Heart right ventricle (tissue), 16 donors: Measurements from ENCODE around the gene MUC5B. TPM values are rescaled to one million over a fixed set of nuclear protein-coding genes. Genes with fewer than 3 reads are reported as not detected.

Source experiments
- ATAC-seq, 8 donors: fragments of 200-7000 bp; cut with Tn5 transposase; one replicate each; pipeline ENCODE4 v1.9.1; 2020; ENCODE audit warnings: mild to moderate bottlenecking in 8 of 8, moderate library complexity in 8 of 8, moderate number of reproducible peaks in 1 of 8
- DNase-seq, 2 donors: peaks; one replicate each; pipeline ENCODE4 v3.0.0-alpha.2; 2020
- H3K27ac ChIP-seq, 10 donors: fragments of 200-600 bp; sonication (generic) in 2 of 10; one replicate each; pipeline versions ENCODE4 v1.5.0 to v1.8.0; 2020 to 2022; ENCODE audit warnings: mild to moderate bottlenecking in 3 of 10
- H3K27me3 ChIP-seq, 7 donors: fragments of 200-600 bp; one replicate each; pipeline ENCODE4 v1.8.0; 2021 to 2022; ENCODE audit warnings: mild to moderate bottlenecking in 2 of 7
- H3K36me3 ChIP-seq, 9 donors: fragments of 200-600 bp; sonication (generic) in 1 of 9; one replicate each; pipeline versions ENCODE4 v1.5.0 to v1.8.0; 2020 to 2022; ENCODE audit warnings: mild to moderate bottlenecking in 2 of 9
- H3K4me1 ChIP-seq, 9 donors: fragments of 200-600 bp; sonication (generic) in 1 of 9; one replicate each; pipeline versions ENCODE4 v1.5.0 to v1.8.0; 2020 to 2022; ENCODE audit warnings: mild to moderate bottlenecking in 4 of 9
- H3K4me3 ChIP-seq, 10 donors: fragments of 200-600 bp; sonication (generic) in 2 of 10; one replicate each; pipeline versions ENCODE4 v1.5.0 to v1.8.0; 2020 to 2022; ENCODE audit warnings: mild to moderate bottlenecking in 7 of 10, moderate library complexity in 2 of 10
- H3K9me3 ChIP-seq, 11 donors: fragments of 200-600 bp in 10 of 11; sonication (generic) in 2 of 11; one replicate each; pipeline versions ENCODE4 v1.5.0 to v1.8.0; 2013 to 2022; ENCODE audit warnings: mild to moderate bottlenecking in 2 of 11, control low read depth in 1 of 11, moderate library complexity in 1 of 11
- WGBS, 2 donors: extraction: QIAGEN DNeasy Blood & Tissue Kit; methylation state at CpG; one replicate each; pipeline ENCODE4 v1.1.7; 2013; ENCODE audit warnings: inconsistent platforms in 1 of 2; 5-methylcytosine and 5-hydroxymethylcytosine counted together
- intact Hi-C, 10 donors: fragments of 100-400 bp; cut with DNase I; formaldehyde crosslinking; loops; one replicate each; pipeline versions ENCODE4 v1.11.1 to v1.14.2; 2022
- polyA plus RNA-seq, 2 donors: library from polyadenylated mRNA; stranded (reverse); fragments of 200-250 nt; gene quantifications; one replicate each; pipeline ENCODE4 v1.2.3, GENCODE V29; 2013
- total RNA-seq, 10 donors: library from RNA; stranded (reverse); fragmentation: NEBNext Ultra II Directional in 3 of 10; extraction: Animal tissue kit (Norgen Biotek cat#: 25700) in 3 of 10; gene quantifications; one replicate each; pipeline versions ENCODE4 v1.2.1 to v1.2.4, GENCODE V29; 2021 to 2023
- TF ChIP-seq, protein P1 (sequence below), 9 donors: fragments of 200-600 bp; sonication (generic) in 2 of 9; IDR thresholded peaks; one replicate each; pipeline versions ENCODE4 v1.5.0 to v1.8.0; 2021 to 2022; ENCODE audit warnings: antibody characterized with exemption in 9 of 9, mild to moderate bottlenecking in 5 of 9, moderate library complexity in 1 of 9
- donor health status: Arrhythmogenic right ventricular cardiomyopathy.
- donor health status: ischemic (EF 13 %, LVEDD 7.1; RV severe dilation, severe dysfunction).
- donor health status: healthy with polysubstance abuse.
- donor health status: DM: no; HTN: yes; CAD: no.
- donor health status: DM: no; HTN: no; CAD: no.
- donor health status: ischemic (EF 25% LVEDD 6.9; RV normal size, moderate dysfunction).
- donor health status: ischemic (EF 25% LVEDD 5.7; RV mildly dilated, moderate dysfunction).
- donor health status: healthy.
- donor health status: DM: yes; HTN: yes; CAD: no.
- donor health status: Ischemic cardiomyopathy.
- donor health status: ischemic (EF 35%, LVEDD 5.7; RV mildly dilated, moderate dysfunction).
- donor health status: nonischemic (EF 11% LVEDD 7.7; RV severe dilation, severe dysfunction).
- donor health status: DM: yes; HTN: yes; CAD: no.
- donor health status: PGD.
- donor health status: ischemic (EF 29% LVEDD 5.4; RV normal size, mild dysfunction).
- donor health status: nonischemic (EF 23%, LVEDD 6.1; RV moderate dilation, normal function).

The MUC5B gene
- total and polyA plus RNA-seq, 12 donors: not detected

DNA sequence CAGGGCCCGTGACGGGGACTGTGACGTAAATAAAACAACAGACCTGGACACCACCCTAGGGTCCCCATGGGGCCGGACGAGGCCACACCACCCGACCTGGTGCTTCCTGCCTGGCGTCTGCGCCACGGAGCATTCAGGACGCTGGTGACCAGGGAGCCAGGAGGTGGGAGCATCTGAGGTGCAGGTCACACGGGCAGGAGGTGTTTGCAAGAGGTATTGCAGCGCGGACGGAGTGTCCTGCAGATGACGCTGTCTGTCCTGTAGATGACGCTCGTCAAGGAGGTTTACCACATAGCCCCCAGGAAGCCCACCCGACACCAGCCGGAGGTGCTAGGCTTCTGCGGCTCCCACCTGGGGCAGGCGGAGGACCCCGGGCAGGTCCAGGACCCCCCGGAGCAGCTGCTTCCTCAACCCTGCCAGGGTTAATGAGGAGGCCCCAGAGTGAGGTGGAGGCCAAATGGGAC is 986 bp upstream of the MUC5B start:
- TF ChIP-seq, protein P1, sequence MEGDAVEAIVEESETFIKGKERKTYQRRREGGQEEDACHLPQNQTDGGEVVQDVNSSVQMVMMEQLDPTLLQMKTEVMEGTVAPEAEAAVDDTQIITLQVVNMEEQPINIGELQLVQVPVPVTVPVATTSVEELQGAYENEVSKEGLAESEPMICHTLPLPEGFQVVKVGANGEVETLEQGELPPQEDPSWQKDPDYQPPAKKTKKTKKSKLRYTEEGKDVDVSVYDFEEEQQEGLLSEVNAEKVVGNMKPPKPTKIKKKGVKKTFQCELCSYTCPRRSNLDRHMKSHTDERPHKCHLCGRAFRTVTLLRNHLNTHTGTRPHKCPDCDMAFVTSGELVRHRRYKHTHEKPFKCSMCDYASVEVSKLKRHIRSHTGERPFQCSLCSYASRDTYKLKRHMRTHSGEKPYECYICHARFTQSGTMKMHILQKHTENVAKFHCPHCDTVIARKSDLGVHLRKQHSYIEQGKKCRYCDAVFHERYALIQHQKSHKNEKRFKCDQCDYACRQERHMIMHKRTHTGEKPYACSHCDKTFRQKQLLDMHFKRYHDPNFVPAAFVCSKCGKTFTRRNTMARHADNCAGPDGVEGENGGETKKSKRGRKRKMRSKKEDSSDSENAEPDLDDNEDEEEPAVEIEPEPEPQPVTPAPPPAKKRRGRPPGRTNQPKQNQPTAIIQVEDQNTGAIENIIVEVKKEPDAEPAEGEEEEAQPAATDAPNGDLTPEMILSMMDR (IDR thresholded peaks at IDR 0.05): no peak
- Histone ChIP-seq H3K4me3 (no peak overlapping the region), H3K9me3 (no peaks in the 10 kb centered on the region), H3K36me3 (no peaks in the 10 kb centered on the region), H3K4me1 (no peaks in the 10 kb centered on the region), H3K27ac (no peak overlapping the region), H3K27me3 (peaks cover 7 to 93% (median 82%) of the 10 kb centered on the region in 7 donors)
- ATAC-seq: no peak
- peak in 1 of 2 donors; percentile 9 for DNase-seq
- intact Hi-C loops: no loop called here
- WGBS, 2 donors: 76 to 79% methylated on average over 23 of the region's 23 CpGs

DNA sequence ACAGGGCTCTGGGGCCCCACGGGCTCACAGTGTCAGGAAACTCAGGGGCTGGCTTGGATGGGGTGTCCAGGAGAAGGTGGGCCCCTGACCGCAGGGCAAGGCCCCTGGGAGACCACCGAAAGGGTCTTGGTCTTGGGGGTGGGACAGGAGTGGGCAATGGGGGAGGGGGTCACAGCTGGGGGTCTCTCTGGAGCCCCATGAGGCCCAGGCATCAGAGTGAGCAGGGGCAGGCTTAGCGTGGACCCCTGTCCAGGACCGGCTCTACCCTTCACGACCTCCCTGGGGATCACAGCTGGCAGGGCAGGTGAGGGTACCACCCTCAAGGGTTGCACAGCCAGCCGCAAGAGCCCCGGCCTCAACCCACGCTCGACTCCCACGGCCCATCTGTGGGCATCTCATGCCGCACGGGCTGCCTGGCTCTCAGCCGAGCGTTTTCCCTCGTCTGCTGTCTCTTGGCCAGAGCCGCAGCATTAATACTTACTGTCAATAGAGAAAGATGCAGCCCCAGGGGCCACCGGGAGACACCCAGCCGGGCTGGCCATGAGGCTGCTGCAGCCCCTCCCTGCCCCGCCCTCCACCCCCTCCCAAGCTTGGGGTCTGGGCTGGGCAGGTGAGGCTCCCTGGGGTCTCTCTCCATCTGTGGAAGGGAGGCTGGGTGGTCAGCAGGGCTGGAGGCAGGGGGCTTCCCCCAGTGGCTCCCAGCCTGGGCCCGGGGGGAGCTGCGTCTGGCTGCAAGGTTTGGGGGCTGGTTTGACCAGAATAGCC is 662 bp downstream of the MUC5B start:
- TF ChIP-seq, protein P1 (IDR thresholded peaks at IDR 0.05): no peak
- intact Hi-C loops: no loop called here
- H3K27ac ChIP-seq: no peak overlapping the region
- H3K9me3 ChIP-seq: no peaks in the 10 kb centered on the region
- WGBS, 2 donors: 69 to 71% methylated on average over 21 to 22 of the region's 22 CpGs
- DNase-seq (peak in 1 of 2 donors; percentile 3), ATAC-seq (no peak)
- H3K36me3 ChIP-seq: no peaks in the 10 kb centered on the region
- peaks cover 7 to 96% (median 85%) of the 10 kb centered on the region in 7 donors for H3K27me3 ChIP-seq
- no peak overlapping the region for H3K4me3 ChIP-seq
- no peaks in the 10 kb centered on the region for H3K4me1 ChIP-seq

DNA sequence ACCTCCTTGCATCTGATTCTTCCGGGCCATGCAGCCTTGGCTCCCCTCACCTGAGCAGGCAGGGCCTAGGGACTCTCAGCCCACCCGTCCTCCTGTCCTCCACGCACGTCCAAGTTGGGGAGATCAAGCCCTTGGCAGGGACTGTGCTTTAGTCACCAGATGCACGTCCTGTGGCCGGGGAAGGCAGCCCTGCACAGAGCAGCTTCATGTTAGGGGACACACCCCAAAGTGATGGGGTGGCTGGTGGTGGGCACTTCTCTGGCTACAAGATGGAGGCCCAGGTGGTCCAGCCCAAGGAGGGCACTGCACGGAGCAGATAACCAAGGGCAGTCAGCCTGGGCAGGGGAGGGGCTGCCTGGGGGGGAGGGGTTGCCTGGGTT is 1.2 kb downstream of the MUC5B start:
- TF ChIP-seq, protein P1 (IDR thresholded peaks at IDR 0.05): no peak
- ATAC-seq: no peak
- Histone ChIP-seq H3K9me3 (no peaks in the 10 kb centered on the region), H3K27me3 (peaks cover 6 to 96% (median 83%) of the 10 kb centered on the region in 7 donors), H3K27ac (no peak overlapping the region), H3K4me1 (no peaks in the 10 kb centered on the region), H3K36me3 (no peaks in the 10 kb centered on the region), H3K4me3 (no peak overlapping the region)
- 32 to 37% methylated on average over 7 of the region's 7 CpGs for WGBS, 2 donors
- intact Hi-C loops: no loop called here
- no peak for DNase-seq

DNA sequence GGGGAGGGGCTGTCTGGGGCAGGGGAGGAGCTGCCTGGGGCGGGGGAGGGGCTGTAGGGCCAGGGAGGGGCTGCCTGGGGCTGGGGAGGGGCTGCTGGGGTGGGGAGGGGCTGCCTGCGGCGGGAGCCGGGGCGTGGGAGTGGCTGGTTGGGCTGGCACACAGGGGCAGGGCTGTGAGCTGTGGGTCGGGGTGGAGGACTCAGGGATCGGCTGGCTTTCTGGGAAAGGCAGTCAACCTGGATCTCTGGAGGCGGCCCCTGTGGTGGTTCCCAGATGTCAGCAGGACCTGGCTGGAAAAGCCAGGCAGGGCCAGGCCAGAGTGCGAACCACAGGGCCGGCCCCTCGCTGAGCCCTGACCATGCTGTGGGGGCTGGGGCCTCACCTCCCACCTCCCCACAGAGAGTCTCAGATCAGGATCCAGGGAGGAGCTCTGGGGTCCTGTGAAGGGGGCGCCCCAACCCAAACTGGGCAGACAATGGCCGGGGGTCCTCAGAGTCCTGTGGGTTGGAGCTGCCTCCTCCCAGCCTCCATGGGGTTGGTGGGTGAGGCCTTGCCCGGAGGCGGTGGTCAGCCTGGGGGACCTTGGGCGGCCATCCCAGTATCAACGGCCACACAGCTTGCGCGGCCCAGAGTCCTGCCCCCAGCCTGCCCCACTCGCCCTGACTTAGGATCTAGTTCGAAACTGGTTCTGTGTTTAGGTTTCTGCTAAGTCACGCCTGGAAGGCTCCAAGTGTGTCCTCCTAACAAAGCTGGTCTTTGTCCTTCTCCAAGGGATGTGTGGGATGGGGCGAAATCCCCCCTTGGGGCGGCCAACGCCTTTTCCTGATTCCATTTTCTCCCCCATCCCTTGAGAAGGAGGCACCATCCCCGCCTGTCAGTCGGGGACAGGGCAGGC is 1.9 kb downstream of the MUC5B start:
- intact Hi-C loops: no loop called here
- ATAC-seq (no peak), DNase-seq (peak in 1 of 2 donors; percentile 9)
- H3K27ac ChIP-seq: no peak overlapping the region
- no peaks in the 10 kb centered on the region for H3K36me3 ChIP-seq
- H3K27me3 ChIP-seq: peaks cover 5 to 96% (median 83%) of the 10 kb centered on the region in 7 donors
- no peak overlapping the region for H3K4me3 ChIP-seq
- TF ChIP-seq, protein P1 (IDR thresholded peaks at IDR 0.05): no peak
- H3K4me1 ChIP-seq: no peaks in the 10 kb centered on the region
- H3K9me3 ChIP-seq: no peaks in the 10 kb centered on the region
- 50 to 54% methylated on average over 27 of the region's 27 CpGs for WGBS, 2 donors
